Testis (tissue), 2 donors: Measurements from ENCODE around the gene MKNK1.

Source experiments
- POLR2A ChIP-seq: fragments of 450-650 bp; IDR thresholded peaks from one replicate; pipeline ENCODE4 v1.6.1; 2017; ENCODE audit warnings: antibody characterized with exemption, mild to moderate bottlenecking, moderate library complexity
- TF ChIP-seq, protein P1 (sequence below), 3 experiments: fragments of 450-650 bp in 2 of 3; fragments of 200-600 bp in 1 of 3; sonication (generic) in 1 of 3; IDR thresholded peaks; one replicate each; pipeline ENCODE4 v1.5.1; 2016 to 2019; ENCODE audit warnings: antibody characterized with exemption in 3 of 3, mild to moderate bottlenecking in 2 of 3, moderate library complexity in 1 of 3

GRCh38 chr1:46537651-46538050 lies 66.4 kb downstream of the MKNK1 start:
- TF ChIP-seq, protein P1, sequence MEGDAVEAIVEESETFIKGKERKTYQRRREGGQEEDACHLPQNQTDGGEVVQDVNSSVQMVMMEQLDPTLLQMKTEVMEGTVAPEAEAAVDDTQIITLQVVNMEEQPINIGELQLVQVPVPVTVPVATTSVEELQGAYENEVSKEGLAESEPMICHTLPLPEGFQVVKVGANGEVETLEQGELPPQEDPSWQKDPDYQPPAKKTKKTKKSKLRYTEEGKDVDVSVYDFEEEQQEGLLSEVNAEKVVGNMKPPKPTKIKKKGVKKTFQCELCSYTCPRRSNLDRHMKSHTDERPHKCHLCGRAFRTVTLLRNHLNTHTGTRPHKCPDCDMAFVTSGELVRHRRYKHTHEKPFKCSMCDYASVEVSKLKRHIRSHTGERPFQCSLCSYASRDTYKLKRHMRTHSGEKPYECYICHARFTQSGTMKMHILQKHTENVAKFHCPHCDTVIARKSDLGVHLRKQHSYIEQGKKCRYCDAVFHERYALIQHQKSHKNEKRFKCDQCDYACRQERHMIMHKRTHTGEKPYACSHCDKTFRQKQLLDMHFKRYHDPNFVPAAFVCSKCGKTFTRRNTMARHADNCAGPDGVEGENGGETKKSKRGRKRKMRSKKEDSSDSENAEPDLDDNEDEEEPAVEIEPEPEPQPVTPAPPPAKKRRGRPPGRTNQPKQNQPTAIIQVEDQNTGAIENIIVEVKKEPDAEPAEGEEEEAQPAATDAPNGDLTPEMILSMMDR (IDR thresholded peaks at IDR 0.05), result no peak
- no peak for TF ChIP-seq POLR2A
